Left renal cortex interstitium (tissue), 4 donors: ENCODE results near the gene PBXIP1. TPM values are rescaled to one million over a fixed set of nuclear protein-coding genes. Genes with fewer than 3 reads are reported as not detected.

ENCODE experiments used
- DNase-seq, 4 donors: peaks; one replicate each; pipeline ENCODE4 v3.0.0-alpha.2; 2013; ENCODE audit warnings: low read depth in 4 of 4, low spot score in 2 of 4, missing footprints in 1 of 4
- polyA plus RNA-seq, 4 donors: library from polyadenylated mRNA; unstranded; fragments of 120-200 nt; gene quantifications; one replicate each; pipeline ENCODE4 v1.2.1, GENCODE V29; 2013; ENCODE audit not compliant: insufficient read length in 4 of 4

The PBXIP1 gene
- 10 to 100 TPM; 68.3 to 81.2 (median 73.6) TPM for polyA plus RNA-seq

- DNase-seq, result peak; percentile 88 to 99 (median 94)
Measured at GRCh38 chr1:154955718-154956543, at the start of gene PBXIP1. PBXIP1 (minus strand) TSS chr1:154956099; CDS start chr1:154953721, 2,378 bp downstream.

GRCh38 chr1:155005076-155006011 lies 49.4 kb upstream of the PBXIP1 start:
- no peak for DNase-seq

DNA sequence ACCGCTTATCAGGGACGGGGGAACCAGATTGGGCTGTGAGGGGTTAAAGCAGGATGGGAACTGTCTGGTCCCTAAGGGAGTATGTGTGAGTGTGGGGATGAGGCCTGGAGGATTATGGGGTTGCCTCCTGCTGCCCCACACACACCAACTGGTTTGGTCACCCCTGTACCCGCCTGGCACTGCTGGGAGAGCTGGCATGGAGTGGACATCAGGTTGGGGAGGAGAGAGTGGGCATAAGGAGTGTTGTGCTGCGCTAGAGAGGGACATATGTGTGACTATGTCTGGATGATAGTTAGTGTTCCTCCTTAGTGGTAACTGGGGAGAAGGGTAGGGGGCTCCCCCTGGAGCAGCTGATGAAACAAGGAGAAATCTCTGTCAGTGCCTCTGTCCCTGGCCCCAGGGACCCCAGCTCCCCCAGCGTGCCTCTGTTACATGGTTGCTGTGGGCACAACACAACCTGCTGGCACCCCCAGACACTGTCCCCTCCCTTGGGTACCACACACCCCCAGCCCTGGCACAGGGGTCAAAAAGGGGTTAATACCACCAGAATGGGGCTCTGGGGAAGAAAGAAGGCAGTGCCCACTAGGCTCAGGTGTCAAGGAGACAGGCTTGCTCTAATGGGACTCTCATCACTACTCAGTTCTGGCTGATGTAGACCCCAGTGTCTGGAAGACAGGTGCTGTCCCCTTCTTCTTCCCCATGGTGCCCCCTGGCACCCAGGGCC lies 48.6 kb upstream of the PBXIP1 start:
- DNase-seq, result no peak

DNA sequence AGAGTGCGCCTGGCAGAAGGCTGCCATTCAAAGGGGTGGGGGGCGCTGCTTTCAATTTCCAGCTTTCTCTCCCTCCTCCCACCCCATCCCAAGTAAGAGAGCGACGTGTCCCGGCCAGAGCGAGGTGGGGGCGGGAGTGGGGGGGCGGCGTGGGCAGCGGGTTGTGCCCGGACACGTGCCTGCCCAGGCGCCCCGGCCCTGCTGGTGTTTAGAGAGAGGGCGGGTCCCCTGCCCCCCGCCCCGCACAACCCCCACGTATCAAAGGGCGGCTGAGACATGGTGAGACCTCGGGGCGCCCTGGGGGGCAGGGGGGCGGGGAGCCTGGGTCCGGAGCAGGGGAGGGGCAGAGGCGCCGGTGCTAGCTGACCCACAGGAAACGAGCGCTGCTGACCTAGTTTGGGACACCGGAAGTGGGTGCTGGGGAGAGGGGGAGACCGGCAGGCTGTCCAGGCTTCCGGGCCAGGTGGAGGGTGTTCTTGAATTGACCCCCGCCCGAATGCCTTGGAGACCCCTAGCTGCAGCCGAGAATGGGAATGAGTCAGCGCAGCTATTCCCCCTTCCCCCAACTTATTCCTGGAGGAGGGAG lies 48.0 kb upstream of the PBXIP1 start:
- no peak for DNase-seq

DNA sequence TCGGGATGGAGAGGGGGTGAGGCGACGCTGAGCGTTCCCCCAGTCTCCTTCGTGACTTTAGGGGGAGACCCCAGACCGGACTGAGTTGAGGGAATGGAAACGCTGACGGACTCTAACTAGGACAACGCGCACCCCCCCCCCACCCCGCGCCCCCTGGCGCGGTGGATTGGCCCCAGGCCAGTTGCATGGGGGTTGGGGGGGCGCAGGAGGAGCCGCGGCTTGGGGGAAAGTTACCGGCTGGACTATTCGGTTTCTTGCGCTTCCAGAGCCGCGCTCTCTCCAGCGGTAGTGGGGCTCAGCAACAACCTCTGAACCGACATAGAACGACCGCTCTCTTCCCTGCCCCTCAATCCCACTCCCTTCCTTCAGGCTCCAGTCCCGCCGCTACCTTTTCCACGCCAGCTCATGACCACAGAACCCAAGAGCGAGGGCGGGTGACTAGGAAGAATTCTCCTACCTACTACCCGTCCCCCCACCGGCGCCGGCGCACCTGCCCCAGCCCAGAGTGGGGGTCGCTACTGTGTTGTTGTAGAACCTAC lies 47.4 kb upstream of the PBXIP1 start:
- no peak for DNase-seq

GRCh38 chr1:155002464-155003226 lies 46.7 kb upstream of the PBXIP1 start, which contains the start of gene ZBTB7B:
ZBTB7B (plus strand) TSS chr1:155002802; CDS start chr1:155014661, 11,859 bp downstream.
- DNase-seq, result peak in 1 of 4 donors; percentile 23

DNA sequence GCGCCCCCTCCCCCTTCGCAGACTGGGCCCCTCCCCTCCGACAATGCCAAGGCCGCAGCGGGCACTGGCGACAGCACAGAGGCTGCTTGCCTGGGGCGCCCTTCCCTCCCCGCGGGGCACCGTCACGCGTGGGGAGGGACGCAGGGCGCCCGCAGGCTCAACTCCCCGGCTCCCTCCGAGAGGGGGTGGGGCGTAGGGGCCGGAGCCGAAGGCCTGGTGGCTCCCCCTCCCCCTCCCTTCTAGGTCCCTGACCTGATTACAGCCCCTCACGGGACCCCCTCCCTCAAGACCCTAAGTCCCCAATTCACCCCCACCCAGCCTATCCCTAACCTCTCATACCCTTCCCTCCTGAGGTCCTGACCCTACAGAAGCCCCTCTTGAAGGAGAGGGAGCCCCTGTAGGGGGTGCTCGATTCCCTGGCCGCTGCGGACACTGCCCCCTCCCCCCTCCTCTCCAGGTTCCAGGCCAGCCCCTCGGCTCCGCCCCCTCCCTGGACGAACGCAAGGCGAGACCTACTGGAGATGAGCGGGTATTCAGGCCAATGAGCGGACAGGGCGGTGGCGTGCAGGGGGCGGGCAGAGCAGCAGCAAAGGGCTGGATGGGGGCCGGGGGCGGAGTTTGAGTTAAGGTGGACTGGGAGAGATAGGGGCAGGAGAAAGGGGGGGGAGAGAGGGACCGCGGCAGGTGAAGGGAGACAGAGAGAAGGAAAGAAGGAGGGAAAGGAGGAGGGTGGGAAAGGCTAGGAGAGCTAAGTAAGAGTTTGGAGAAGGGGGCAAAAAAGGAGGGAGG lies 46.0 kb upstream of the PBXIP1 start:
- peak; percentile 94 to 98 (median 98) for DNase-seq

- DNase-seq, result peak in 1 of 4 donors; percentile 63
Measured at GRCh38 chr1:155001425-155001674, 45.5 kb upstream of the PBXIP1 start.

DNA sequence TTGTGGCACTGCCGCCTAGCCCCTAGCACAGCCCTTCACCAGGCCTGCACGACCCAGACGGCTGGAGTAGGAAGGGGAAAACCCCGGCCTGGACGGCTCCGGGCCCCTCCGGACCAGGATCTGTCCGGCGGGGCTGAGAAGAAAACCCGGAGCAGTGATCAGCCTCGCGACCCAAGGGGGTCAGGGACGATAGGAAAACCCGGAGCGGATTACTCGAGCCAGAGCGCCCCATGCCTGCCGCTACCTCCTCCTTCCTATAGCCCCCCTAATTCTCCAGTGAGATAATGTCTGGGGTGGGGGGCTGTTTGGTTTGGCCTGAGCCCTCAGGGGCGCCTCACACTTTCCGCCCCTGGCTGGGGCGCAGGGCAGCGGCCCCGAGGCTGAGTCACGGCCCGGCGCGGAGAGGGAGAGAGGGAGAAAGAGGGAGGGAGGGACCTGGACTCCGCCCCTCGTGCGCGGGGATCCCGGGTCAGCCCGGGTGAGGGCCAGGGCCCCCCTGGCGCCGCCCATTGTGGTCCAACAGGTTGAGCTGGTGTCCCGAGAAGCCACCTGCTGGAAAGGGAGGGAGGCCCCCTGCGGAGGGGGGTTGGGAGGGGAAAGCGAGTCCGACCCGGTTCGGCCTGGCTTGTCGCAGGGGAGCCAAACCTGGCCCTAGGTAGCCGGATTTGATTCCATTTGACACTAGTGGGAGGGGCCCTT lies 45.0 kb upstream of the PBXIP1 start:
- DNase-seq, result peak; percentile 79 to 95 (median 93)

DNA sequence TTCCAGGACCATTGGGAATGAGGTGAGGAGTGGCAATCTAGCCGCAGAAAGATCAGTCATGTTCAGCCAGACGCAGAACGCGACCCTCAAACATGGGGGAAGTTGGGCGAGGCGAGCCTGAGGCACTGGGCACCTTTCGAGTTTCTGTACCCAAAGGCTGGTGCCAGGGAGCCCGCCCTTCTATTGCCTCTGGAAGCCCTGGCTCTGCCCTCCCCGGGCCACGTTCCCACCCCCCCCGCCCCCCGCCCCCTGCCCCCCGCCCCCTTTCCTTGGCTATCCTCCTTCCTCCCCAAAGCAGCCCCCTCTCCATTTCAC lies 44.5 kb upstream of the PBXIP1 start:
- DNase-seq, result peak in 1 of 4 donors; percentile 21

GRCh38 chr1:154999571-155000410 lies 43.9 kb upstream of the PBXIP1 start:
- DNase-seq, result peak in 2 of 4 donors; percentile 32 to 37

DNA sequence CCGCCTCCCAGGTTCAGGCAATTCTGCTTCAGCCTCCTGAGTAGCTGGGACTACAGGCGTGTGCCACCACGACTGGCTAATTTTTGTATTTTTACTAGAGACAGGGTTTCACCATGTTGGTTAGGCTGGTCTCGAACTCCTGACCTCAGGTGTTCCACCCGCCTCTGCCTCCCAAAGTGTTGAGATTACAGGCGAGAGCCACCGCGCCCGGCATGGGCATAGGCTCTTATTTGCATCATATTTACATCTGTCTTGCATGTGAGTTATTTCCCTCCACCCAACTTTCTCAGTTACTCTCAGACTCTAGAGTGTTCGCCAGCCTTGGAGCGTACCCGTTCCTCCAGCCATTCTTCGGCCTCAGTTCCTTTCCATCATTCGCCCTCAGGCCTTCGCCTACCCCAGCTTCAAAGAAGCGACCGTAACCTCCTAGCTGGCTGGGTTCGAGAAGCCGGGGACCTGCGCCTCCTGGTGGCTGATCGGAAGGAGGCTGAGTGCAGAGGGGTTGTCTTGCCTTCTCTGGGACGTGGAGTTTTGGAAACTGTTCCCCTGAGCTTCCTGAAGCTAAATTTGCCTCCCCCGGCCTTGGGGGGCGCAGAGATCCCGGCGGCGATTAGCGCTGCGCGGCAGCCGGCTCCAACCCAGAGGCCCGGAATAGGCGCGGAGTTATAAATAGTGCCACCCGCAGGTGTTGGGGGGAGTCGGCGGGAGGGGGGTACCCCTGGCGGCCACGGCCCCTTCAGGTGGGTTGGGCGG lies 43.1 kb upstream of the PBXIP1 start:
- peak in 3 of 4 donors; percentile 41 to 62 (median 57) for DNase-seq

DNA sequence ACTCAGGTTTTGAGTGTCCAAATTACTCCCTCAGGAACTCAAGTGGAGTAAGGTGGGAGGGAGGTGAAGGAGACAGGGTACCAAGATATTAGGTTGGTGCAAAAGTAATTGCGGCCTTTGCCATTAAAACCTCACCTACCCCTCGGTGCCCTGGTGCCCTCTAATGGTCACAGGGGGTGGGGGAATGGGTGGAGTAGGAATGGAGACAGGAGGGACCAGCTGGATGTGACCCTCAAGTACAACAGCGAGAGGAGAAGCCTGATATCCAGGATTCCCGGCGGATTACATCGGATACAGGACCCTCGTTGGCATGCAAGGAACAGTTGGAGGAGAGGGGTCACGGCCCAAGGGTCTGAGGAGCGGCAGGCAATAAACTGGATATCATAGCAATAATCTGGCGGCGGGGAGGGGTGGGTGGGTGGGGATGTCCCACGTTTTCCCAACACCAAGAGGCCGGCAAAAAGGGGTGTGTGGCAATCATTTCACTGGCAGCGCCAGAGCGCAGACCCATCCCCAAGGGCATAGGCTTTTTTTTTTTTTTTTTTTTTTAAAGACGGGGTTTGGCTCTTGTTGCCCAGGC lies 42.4 kb upstream of the PBXIP1 start:
- no peak for DNase-seq

DNA sequence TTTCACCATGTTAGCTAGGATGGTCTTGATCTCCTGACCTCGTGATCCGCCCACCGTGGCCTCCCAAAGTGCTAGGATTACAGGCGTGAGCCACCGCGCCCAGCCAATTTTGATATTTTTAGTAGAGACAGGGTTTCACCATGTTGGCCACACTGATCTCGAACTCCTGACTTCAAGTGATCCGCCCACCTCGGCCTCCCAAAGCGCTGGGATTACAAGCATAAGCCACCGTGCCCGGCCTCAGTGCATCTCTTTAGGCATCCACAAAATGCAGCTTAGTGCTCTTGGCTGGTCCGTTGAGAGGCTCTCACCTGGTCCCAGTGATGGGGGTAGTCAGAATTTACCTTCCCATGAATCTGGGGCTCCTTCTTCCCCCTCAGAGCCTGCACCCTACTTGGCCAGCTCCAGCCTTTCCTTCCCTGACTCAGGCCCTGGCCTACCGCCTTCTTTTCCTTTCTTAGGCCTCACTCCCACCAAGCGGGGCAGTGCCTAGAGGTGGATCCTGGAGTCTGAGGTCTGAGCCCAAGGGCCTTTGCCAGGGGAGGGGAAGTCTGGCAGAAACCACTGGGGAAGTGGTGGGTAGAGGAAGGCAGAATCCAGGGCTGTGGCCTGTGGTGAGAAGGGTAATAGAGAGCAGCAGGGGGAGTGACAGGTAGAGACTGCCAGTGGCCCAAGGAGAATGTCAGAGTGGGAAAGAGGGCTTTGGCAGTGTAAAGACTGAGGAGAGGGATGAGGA lies 41.2 kb upstream of the PBXIP1 start:
- no peak for DNase-seq

- peak in 1 of 4 donors; percentile 54 for DNase-seq
Measured at GRCh38 chr1:154995301-154995983, 39.5 kb upstream of the PBXIP1 start.
